GM21825 (cell line): Measurements from ENCODE around the gene BTF3L4.
"Not testable (repeated sequence)": the region's sequence is repeated elsewhere in the genome, so short reads cannot be mapped to it uniquely, and the experiment has no call there.

Source experiments
- ATAC-seq: cut with Tn5 transposase; IDR thresholded peaks from one replicate; pipeline ENCODE4 v1.9.1; 2021; ENCODE audit warnings: mild to moderate bottlenecking, moderate library complexity; ENCODE audit not compliant: unreplicated experiment

BTF3L4 gene

DNA sequence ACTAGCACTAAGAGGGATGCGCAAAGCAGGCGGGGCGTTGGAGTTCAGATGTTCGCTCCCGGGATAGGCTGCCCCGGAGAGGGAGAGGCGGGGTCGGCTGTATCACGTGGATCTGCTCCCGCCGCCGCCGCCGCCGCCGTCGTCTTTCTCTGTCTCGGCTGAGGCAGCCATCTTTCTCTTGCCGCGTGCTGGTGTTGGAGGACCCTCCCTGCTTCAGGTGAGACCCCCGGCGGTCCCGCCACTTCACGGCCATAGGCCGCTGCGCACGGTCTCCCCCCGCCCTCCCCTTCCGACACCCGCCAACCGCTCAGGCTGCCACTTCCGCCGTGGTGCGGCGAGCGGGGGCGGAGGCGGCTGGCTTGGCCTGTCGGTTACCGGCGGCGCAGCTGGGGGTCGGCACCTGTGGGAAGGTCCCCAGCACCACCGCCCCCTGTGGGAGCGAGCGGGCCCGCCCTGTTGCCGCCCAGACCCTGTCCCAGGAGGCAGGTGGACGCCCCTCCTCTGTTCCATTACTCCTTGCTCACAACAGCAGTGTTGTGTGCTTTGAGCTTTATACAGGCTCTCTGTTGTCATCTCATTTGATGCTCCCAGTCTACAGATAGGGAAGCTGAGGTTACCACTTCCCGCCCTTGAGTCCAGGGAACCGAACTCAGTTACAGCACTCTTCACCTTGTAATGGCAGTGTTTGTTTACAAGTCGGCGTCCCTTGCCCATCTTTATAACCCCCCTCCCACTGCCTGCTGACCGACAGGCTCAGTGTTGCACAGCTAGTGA, at the start of gene BTF3L4:
TSS of gene BTF3L4 (plus strand) at position 133 of the 774 bp plus-strand sequence. CDS start 3,553 bp downstream, outside the sequence.
- peak; percentile 80 for ATAC-seq

- ATAC-seq: no peak
Measured at GRCh38 chr1:52007215-52008002, 48.7 kb upstream of the BTF3L4 start.

GRCh38 chr1:52008071-52008809, 47.9 kb upstream of the BTF3L4 start:
- ATAC-seq: no peak

- no peak for ATAC-seq
Measured at GRCh38 chr1:52022133-52022532, 34.0 kb upstream of the BTF3L4 start.

DNA sequence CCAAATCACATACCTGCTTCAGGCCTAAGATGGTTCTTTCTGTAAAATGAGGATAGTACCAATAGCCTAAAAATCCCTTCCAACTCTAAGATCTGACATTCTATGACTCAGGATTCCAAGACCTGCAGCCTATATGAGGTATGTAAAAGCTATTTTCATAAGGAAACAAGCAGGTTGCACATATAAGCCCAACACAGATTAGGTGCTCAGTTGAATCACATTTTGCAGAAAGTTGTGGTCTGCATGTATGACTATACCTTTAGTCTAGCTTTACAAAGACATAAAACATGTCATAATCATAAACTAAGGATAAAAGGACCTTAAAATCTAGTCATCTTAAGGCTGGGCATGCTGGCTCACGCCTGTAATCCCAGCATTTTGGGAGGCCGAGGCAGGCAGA, 29.8 kb upstream of the BTF3L4 start:
- no peak for ATAC-seq

- ATAC-seq: no peak
Measured at GRCh38 chr1:52028328-52028727, 27.8 kb upstream of the BTF3L4 start.

GRCh38 chr1:52028839-52029238, 27.3 kb upstream of the BTF3L4 start:
- not testable (repeated sequence) for ATAC-seq

DNA sequence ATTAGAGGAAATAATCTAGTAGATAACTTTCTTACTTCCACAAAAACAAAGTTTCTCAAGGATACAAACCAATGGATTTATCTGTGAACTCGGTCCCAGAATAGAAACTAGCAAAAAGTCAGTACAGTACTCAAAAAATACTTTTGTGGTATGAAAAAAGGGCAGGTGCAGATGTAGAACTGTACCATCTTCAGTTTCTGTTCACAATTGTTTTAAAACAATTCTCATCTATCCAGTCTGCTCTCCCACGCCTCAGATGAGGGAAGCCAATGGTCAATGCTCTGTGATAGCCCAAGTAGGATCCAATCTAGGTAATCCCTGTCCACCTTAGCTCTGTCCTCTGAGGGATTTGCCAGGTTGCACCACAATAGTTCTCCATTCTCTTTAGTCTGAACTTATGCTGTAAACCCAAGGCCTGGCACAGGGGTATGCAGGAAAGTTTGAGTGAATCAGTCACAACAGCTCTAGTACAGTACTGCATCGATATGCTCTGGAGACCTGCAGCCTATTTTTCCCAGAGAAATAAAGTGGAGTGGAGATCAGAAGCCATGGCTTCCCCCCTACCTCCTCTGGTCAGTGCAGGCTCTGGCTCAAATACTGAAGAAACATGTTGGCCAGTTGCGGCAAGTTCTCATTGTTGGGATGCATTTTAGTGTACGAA, 23.8 kb upstream of the BTF3L4 start:
- peak; percentile 35 for ATAC-seq

DNA sequence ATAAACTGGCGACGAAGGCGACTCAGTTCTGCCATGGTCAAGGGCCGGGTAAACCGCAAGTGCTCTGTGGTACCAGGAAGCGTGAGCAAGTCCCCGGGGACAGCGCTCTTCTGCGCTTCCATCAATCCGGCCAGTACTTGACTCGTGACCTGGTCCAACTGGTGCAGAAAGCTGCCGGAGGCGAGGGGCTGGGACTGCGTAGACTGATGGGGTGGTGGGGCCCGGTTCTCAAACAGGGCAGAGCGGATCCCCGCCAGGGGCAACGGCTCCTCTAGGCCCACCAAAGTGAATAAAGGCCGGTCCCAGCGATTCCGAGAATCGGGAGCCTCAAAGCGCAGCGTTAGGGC, 23.3 kb upstream of the BTF3L4 start:
- ATAC-seq: peak; percentile 36

DNA sequence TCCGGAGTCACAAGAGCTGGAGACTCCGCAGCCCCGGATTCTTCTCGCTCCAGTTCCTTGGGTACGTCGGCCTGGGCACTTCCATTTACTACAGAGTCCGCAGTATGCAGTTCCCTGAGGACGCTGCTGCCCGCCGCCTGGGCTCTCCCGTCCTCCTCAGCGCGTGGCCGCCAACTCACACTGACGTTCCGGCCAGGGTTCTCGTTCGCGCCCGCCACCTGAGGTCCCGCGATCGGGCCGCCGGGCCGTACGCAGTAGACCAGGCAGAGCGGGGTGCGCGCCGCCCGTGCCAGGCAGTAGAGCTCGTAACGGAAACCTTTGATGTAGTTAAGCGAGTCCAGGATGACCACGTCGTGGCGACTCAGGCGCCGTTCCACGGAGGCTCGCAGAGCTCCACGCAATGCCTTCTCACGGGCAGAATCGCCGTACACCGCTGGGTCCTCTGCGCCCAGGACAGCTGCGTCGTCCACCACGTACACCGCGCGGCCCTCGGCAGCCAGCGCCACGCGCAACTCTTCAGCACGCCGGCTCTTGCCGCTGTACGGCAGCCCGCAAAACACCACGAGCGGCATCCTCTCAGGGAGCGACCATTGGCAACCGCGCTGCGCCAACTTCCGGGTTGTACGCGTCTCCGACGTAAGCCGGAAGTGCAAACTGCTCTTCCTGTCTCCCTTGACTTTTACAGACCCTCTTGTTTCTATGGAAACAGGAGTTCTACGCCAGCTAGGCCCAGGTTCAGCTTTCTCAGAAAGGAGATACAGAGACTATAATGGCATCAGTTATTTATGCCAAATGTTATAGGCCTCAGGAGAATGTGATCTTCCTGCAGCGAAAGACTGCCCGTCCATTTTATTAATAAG, 22.7 kb upstream of the BTF3L4 start, which contains the start of gene KTI12:
TSS of gene KTI12 (minus strand) at position 621 of the 860 bp plus-strand sequence. CDS start at position 572, 49 bp downstream.
- ATAC-seq: peak; percentile 80

DNA sequence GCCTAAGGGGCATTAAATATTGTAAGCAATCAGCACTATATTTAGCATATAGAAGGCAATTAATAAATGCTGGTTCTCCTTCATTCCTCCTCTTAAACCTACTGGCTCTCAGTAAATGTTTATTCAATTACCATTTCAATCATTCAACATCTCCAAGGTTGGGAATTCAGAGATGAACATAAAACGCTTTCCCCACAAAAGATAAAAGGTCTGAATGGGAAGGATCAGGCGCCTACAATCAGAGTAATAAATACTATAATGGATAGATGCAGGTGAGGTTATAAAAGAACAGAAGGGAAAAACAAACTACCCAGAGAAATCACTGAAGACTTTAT, 22.1 kb upstream of the BTF3L4 start:
- no peak for ATAC-seq

DNA sequence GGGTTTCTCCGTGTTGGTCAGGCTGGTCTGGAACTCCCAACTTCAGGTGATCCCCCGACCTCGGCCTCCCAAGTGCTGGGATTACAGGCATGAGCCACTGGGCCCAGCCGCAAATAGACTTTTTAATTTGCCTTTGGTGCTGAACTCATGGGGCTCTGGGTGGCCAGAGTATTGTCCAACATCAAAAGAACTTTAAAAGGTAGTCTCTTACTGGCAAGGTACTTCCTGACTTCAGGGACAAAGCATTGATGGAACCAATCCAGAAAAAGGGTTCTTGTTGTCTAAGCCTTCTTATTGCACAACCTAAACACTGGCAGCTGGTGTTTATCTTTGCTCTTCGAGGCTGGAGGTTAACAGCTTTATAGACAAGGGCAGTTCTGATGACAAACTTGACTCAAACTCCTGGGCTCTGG, 18.7 kb upstream of the BTF3L4 start:
- ATAC-seq: no peak

- ATAC-seq: no peak
Measured at GRCh38 chr1:52037909-52038308, 18.2 kb upstream of the BTF3L4 start.

DNA sequence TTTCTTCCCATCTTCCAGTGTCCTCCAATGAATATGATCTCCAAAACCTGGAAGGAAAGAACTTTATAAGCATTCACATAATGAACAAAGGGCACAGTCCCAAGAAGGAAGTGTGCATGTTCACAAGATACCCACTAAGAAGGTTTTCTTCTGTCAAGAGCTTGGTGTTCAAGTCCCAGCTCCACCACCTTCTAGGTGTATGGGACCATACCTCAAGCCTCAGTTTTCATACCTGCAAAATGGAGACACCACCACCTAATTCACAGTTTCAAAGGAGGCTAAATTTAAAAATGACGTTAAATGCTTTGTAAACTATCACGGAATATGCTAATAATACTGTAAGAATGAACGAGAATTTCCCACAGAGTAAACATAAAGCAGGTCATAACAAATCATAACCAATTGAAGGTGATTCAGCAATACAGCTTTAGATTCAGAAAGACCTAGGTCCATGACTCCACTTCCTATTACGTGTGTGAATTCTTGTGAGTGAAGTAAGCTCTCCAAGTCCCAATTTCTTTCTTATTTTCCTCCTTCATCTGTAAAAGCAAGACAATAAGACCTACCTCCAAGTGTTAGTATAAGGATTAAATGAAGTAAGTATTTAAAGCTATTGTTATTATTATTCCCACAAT, 14.4 kb upstream of the BTF3L4 start:
- ATAC-seq: no peak

- no peak for ATAC-seq
Measured at GRCh38 chr1:52045236-52045635, 10.9 kb upstream of the BTF3L4 start.

DNA sequence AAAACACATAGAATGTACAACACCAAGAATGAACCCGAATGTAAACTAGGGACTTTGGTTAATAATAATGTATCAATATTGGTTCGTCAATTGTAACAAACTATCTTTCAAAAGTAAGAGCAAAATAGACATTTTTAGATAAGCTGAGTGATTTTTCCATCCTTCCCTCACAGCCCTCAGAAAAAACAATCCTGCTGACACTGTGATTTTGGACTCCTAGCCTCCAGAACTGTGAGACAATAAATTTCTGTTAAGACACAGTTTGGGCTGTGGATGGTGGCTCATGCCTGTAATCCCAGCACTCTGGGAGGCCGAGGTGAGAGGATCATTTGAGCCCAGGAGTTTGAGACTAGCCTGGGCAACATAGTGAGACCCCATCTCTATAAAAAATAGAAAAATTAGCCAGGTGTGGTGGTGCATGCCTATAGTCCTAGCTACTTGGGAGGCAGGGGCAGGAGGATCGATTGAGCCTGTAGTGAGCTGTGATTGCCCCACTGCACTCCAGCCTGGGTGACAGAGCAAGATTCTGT, 10.4 kb upstream of the BTF3L4 start:
- ATAC-seq: not testable (repeated sequence)

GRCh38 chr1:52049337-52049736, 6.8 kb upstream of the BTF3L4 start:
- not testable (repeated sequence) for ATAC-seq

DNA sequence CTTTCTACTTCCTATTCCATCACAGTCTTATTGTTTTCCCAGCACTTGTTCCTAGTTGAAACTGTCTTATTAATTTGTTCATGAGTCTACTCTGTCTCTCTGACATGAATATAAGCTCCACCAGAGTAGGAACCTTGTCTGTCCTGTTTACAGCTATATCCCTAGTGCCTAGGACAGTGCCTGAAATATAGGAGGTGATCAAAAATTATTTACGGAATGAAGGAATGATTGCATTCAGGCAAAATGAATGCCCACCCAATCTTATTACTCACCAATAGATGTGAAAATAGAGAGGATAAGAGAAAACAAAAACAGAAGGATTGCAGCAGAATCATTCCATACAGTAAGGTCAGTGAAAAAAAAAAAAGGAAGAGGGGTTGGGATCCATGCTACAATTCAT, 2.2 kb upstream of the BTF3L4 start:
- ATAC-seq: no peak

GRCh38 chr1:52054496-52055065, 1.5 kb upstream of the BTF3L4 start:
- no peak for ATAC-seq
